HepG2 (cell line): ENCODE results near the gene CDK10. TPM values are rescaled to one million over a fixed set of nuclear protein-coding genes. Genes with fewer than 3 reads are reported as not detected.

ENCODE experiments used
- ATF5 ChIP-seq: sonication (generic); formaldehyde crosslinking; IDR thresholded peaks from 2 replicates; pipeline ENCODE4 v1.4.0; 2020; ENCODE audit warnings: mild to moderate bottlenecking, low read depth, missing genetic modification reagents
- CHD2 ChIP-seq: IDR thresholded peaks from 2 replicates; pipeline ENCODE4 v1.6.1; 2011; ENCODE audit warnings: low read depth, low read length, improper control_type of control experiment
- CREB3 ChIP-seq: sonication (generic); formaldehyde crosslinking; IDR thresholded peaks from 2 replicates; pipeline ENCODE4 v1.5.0; 2020; ENCODE audit warnings: missing genetic modification reagents
- DZIP1 ChIP-seq: sonication (generic); formaldehyde crosslinking; IDR thresholded peaks from 2 replicates; pipeline ENCODE4 v1.5.0; 2020; ENCODE audit warnings: mild to moderate bottlenecking, missing genetic modification reagents
- FOSL2 ChIP-seq: sonication (generic); formaldehyde crosslinking; IDR thresholded peaks from 2 replicates; pipeline ENCODE4 v1.4.0; 2020; ENCODE audit warnings: missing genetic modification reagents
- NKX3-1 ChIP-seq: sonication (generic); formaldehyde crosslinking; IDR thresholded peaks from 2 replicates; pipeline ENCODE4 v1.5.0; 2020; ENCODE audit warnings: missing genetic modification reagents
- PRDM10 ChIP-seq: sonication (generic); formaldehyde crosslinking; IDR thresholded peaks from 2 replicates; pipeline ENCODE4 v1.4.0; 2020; ENCODE audit warnings: low read depth, missing genetic modification reagents
- ZFYVE20 ChIP-seq: sonication (generic); formaldehyde crosslinking; IDR thresholded peaks from 2 replicates; pipeline ENCODE4 v1.8.0; 2023; ENCODE audit warnings: low read depth, mild to moderate bottlenecking, moderate library complexity, missing genetic modification reagents, borderline replicate concordance
- ZNF574 ChIP-seq: sonication (generic); formaldehyde crosslinking; IDR thresholded peaks from 2 replicates; pipeline ENCODE4 v1.4.0; 2020; ENCODE audit warnings: missing genetic modification reagents
- ZNF775 ChIP-seq: sonication (generic); formaldehyde crosslinking; IDR thresholded peaks from 2 replicates; pipeline ENCODE4 v1.4.0; 2020; ENCODE audit warnings: missing genetic modification reagents, mild to moderate bottlenecking, moderate library complexity, borderline replicate concordance
- polyA plus RNA-seq, 8 experiments: library from polyadenylated mRNA; depleted of rRNA in 3 of 8; stranded (reverse) in 7 of 8; unstranded in 1 of 8; fragments of >200 nt; fragmentation: Illumina TruSeq in 4 of 8; extraction: Trizol in 4 of 8; gene quantifications; 2 replicates each; pipeline versions ENCODE4 v1.2.1 to v1.2.3, GENCODE V29; 2011 to 2016; ENCODE audit warnings: low read depth in 4 of 8, missing spikeins in 1 of 8, mixed read lengths in 1 of 8; ENCODE audit not compliant: insufficient read depth in 1 of 8
- total RNA-seq, 5 experiments: library from RNA; depleted of rRNA; stranded (reverse); fragments of >200 nt; fragmentation: Illumina TruSeq; extraction: Trizol; gene quantifications; 2 replicates each; pipeline ENCODE4 v1.2.3, GENCODE V29; 2016; ENCODE audit warnings: low read depth in 1 of 5

The CDK10 gene
- total and polyA plus RNA-seq, 2 of the 13 experiments (the other 11 are each of a cell fraction or from before 2014, with no cell fraction given) = 2.5 to 3.9 TPM

- TF ChIP-seq ZNF574 (CRISPR knock-in tag) (no peak; the same call in 1 of the 2 replicates), FOSL2 (no peak), ZFYVE20 (CRISPR knock-in tag) (no peak), CHD2 (no peak; the same call in 1 of the 2 replicates), ZNF775 (no peak), ATF5 (CRISPR knock-in tag) (no peak), PRDM10 (CRISPR knock-in tag) (no peak), NKX3-1 (peak; percentile 31; the same call in 1 of the 2 replicates), CREB3 (CRISPR knock-in tag) (no peak), DZIP1 (CRISPR knock-in tag) (peak; percentile 31; the same call in 1 of the 2 replicates)
These were observed 8.8 kb downstream of the CDK10 start (continued) for GRCh38 chr16:89695086-89695874.
